ENCODE results near the gene KLHL17.

KLHL17 gene

DNA sequence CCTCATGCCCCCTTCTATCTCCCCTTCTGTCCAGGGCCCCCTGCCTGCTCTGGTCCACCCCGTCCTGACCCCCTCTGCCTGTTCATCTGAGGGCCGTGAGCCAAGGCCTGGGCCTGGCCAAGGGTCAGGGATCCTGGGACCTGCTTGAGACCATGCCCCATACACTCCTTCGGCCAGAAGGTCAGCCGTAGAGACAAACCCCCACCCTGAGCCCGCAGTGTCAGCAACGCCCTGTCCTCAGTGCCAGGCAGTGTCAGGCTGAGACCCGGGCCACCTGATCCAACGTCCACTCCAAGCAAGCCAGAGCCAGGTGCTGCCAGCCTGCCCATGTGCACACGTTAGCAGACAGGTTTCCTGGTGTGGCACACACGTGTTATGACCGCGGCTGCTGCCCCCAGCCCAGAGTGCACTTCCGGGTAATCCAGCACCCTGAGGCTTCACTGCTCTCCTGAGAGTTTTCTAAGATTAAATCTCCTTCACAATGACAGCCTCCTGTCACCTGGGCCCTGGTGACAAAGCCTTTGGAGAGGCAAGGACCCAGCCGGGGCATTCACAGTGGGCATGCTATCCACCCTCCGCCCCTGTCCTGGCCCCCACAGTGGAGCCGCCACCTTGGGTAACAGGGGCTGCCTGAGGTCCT lies 46.8 kb upstream of the KLHL17 start:
- Histone ChIP-seq H3K4me3 (no peak overlapping the region), H3K9me3 (no peaks in the 10 kb centered on the region), H3K27ac (no peak overlapping the region), H3K4me1 (peaks cover 0 to 31% (median 24%) of the 10 kb centered on the region in 4 donors), H3K36me3 (no peaks in the 10 kb centered on the region), H3K27me3 (peaks cover 0 to 79% of the 10 kb centered on the region in 2 donors)
- intact Hi-C loops (cut with DNase I; ENCODE audit: low total_unique reads) = no loop called here
- DNase-seq = peak in 1 of 2 donors; percentile 12
- TF ChIP-seq, protein P1, sequence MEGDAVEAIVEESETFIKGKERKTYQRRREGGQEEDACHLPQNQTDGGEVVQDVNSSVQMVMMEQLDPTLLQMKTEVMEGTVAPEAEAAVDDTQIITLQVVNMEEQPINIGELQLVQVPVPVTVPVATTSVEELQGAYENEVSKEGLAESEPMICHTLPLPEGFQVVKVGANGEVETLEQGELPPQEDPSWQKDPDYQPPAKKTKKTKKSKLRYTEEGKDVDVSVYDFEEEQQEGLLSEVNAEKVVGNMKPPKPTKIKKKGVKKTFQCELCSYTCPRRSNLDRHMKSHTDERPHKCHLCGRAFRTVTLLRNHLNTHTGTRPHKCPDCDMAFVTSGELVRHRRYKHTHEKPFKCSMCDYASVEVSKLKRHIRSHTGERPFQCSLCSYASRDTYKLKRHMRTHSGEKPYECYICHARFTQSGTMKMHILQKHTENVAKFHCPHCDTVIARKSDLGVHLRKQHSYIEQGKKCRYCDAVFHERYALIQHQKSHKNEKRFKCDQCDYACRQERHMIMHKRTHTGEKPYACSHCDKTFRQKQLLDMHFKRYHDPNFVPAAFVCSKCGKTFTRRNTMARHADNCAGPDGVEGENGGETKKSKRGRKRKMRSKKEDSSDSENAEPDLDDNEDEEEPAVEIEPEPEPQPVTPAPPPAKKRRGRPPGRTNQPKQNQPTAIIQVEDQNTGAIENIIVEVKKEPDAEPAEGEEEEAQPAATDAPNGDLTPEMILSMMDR (IDR thresholded peaks at IDR 0.05) = no peak

DNA sequence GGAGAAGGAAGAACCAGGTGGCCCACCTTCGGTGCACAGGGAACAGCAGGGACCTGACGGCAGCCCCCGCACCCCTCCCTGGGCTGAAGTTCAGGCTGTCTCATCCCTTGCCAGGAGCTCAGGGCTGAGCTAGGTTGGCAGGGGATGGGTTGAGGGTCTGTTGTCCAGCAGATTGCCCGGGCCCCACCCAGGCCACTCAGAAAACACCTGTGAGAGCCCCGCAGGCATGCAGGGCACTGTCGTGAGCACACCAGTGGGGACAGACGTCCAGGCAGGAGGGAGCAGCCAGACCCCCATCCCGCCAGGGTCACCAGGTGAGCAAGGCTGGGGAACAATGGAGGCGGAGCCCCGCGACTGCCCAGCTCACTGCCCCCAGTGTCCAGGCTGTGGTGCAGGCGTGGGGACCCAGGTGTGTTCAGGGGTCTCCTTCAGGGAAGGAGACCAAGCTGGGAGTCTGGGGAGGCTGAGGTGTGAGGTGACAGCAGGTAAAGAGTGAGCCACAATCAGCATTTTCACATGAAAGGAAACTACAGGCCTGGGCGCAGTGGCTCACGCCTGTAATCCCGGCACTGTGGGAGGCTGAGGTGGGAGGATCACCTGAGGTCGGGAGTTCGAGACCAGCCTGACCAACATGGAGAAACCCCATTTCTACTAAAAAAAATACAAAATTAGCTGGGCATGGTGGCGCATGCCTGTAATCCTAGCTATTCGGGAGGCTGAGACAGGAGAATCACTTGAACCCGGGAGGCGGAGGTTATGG lies 46.1 kb upstream of the KLHL17 start:
- no peak overlapping the region for H3K27ac ChIP-seq
- no peaks in the 10 kb centered on the region for H3K36me3 ChIP-seq
- intact Hi-C loops (cut with DNase I; ENCODE audit: low total_unique reads) = no loop called here
- TF ChIP-seq, protein P1 (IDR thresholded peaks at IDR 0.05) = no peak
- peaks cover 0 to 31% (median 24%) of the 10 kb centered on the region in 4 donors for H3K4me1 ChIP-seq
- peak in 1 of 2 donors; percentile 17 for DNase-seq
- H3K27me3 ChIP-seq = peaks cover 0 to 86% of the 10 kb centered on the region in 2 donors
- no peaks in the 10 kb centered on the region for H3K9me3 ChIP-seq
- H3K4me3 ChIP-seq = no peak overlapping the region

DNA sequence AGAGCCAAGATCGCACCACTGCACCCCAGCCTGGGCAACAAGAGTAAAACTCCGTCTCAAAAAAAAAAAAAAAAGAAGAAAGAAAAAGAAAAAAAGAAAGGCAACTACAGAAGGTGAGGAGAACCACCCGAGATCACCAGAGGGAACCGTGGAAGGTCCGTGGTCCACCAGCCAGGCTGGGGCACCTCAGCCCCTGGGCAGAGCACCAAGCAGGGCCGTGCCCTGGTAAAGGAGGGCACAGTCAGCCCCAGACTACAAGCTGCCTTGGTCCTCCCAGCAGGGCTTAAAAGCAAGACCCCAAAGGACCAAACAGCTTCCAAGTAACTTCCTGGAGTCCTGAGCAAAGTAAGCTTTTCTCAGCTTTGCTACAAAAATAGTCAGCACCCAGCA lies 45.5 kb upstream of the KLHL17 start:
- no peaks in the 10 kb centered on the region for H3K9me3 ChIP-seq
- H3K4me1 ChIP-seq = peaks cover 0 to 29% (median 21%) of the 10 kb centered on the region in 4 donors
- H3K36me3 ChIP-seq = no peaks in the 10 kb centered on the region
- intact Hi-C loops (cut with DNase I; ENCODE audit: low total_unique reads) = no loop called here
- peaks cover 0 to 88% of the 10 kb centered on the region in 2 donors for H3K27me3 ChIP-seq
- H3K4me3 ChIP-seq = no peak overlapping the region
- H3K27ac ChIP-seq = no peak overlapping the region
- DNase-seq = no peak
- TF ChIP-seq, protein P1 (IDR thresholded peaks at IDR 0.05) = no peak

DNA sequence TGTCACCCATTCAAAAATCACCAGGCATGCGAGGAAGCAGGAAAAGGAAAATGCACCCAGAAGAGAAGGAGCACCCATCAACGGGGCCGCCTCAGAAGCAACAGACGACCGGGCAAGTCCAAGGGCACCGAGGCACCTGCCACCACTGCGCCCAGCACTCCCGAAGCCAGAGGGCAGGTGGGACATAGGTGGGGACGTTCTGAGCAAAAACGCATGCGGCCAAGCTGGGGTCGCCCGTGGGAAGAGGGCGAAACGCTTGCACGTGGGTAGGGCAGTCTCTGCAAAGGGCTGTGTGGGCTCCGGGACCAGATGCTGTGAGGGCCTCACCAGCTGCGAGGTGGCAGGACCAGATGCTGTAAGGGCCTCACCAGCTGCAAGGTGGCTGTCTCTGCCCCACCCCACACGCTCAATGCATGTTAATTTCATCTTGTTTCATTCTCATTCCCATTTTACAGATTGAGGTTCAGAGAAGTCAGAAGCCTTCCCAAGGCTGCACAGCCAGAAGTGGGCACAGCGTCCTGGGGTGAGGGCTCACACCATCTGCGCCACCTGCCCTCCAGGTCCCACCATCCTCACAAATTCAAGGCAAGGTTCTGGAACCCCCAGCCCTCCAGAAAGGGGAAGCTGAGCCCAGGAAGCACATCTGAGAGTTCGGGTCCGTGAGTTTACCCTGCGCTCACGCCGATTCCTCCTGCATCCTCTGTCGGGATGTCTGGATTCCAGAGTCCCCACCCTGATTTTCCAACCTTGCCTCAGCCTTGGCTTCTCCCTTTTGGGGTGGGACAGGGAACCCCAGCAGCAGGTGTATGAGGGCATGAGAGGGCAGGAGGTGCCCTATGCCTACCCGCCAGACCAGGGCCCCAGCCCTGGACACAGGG lies 44.9 kb upstream of the KLHL17 start:
- DNase-seq = peak in 1 of 2 donors; percentile 9
- Histone ChIP-seq H3K27me3 (peaks cover 0 to 88% of the 10 kb centered on the region in 2 donors), H3K4me1 (peaks cover 0 to 29% (median 20%) of the 10 kb centered on the region in 4 donors)

More for the DNA sequence above, 44.9 kb upstream of the KLHL17 start:
- no peak overlapping the region for H3K4me3 ChIP-seq
- H3K9me3 ChIP-seq = no peaks in the 10 kb centered on the region
- H3K27ac ChIP-seq = no peak overlapping the region
- no peaks in the 10 kb centered on the region for H3K36me3 ChIP-seq
- TF ChIP-seq, protein P1 (IDR thresholded peaks at IDR 0.05) = no peak
- intact Hi-C loops (cut with DNase I; ENCODE audit: low total_unique reads) = no loop called here

All from tibial artery (tissue), 4 donors.